Measurements from ENCODE around the gene WDR86. TPM values are rescaled to one million over a fixed set of nuclear protein-coding genes. Genes with fewer than 3 reads are reported as not detected.

WDR86 gene
- total and polyA plus RNA-seq, 2 of the 8 experiments (the other 6 are each of a cell fraction or from before 2014, with no cell fraction given) = 12.7 to 15.8 TPM

DNA sequence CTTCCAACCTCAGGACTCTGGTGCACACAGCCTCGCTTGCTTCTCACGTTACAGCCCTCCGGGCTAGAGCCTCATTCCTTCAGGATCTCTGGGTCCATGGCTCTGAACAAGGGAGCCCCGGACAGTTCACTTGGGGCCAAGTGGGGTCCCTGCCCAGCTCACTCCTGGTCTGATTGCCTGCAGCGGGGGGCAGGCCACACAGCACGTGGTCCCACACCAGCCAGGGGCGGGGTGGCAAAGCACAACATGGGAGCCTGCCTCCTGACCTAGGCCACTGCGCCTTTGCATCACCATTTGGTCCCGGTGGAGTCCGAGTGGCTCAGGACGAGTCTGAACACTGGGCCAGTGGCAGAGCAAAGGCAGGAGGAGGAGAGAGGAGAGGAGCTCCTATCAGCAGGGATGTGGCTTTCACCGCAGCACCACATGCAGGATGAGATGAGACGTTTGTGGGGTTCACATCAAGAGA is 43.5 kb upstream of the WDR86 start:
- Histone ChIP-seq H2BK20ac (ENCODE audit: low read length) (0 out of 2 replicates have a peak overlapping the region, but pooled peaks have one; percentile 95), H2BK5ac (ENCODE audit: low read depth, low read length) (peak overlapping the region; percentile 68; the same call in 1 of the 2 replicates), H2AK5ac (ENCODE audit: low read depth, low read length) (no peak overlapping the region), H2BK15ac (ENCODE audit: low read length) (peak overlapping the region; percentile 48), H3K36me3 (ENCODE audit: control insufficient read depth in 2 of 4, insufficient read depth in 4 of 4, low read length in 3 of 4) (no peaks in the 10 kb centered on the region), H3K27me3 (replicated peaks in 1 of 4; ENCODE audit: control insufficient read depth in 3 of 4, extremely low read depth in 1 of 4, insufficient read depth in 3 of 4, low read length in 3 of 4) (peaks cover 0 to under 1% (median under 1%) of the 10 kb centered on the region in 4 experiments; a peak in 3 of 7 replicates), H3K4me3 (ENCODE audit: extremely low read depth in 1 of 4, insufficient read depth in 2 of 4, low read depth in 3 of 4, low read length in 4 of 4) (no peak overlapping the region), H3K56ac (replicated peaks; ENCODE audit: insufficient read length, low read depth, low read length) (no peak overlapping the region), H3K23me2 (ENCODE audit: low read depth, low read length) (no peaks in the 10 kb centered on the region; the same call in 1 of the 2 replicates), H3K14ac (ENCODE audit: insufficient read length) (no peak overlapping the region), H4K91ac (replicated peaks; ENCODE audit: insufficient read length, low read length) (peak overlapping the region; percentile 58), H3K4me1 (replicated peaks in 1 of 4; ENCODE audit: control insufficient read depth in 3 of 4, insufficient read depth in 4 of 4, low read length in 3 of 4) (peaks cover 4 to 28% (median 18%) of the 10 kb centered on the region in 4 experiments), H3K23ac (ENCODE audit: insufficient read length) (no peak overlapping the region), H3K4me2 (ENCODE audit: insufficient read depth in 1 of 2, low read depth in 2 of 2, low read length in 2 of 2) (no peak overlapping the region), H2AFZ (ENCODE audit: low read length) (0 out of 2 replicates have a peak overlapping the region, but pooled peaks have one; percentile 64), H4K8ac (ENCODE audit: extremely low read depth, insufficient read depth, low read length) (peak overlapping the region; percentile 87), H3K4ac (replicated peaks; ENCODE audit: insufficient read length, low read depth, low read length) (no peak overlapping the region), H2BK12ac (ENCODE audit: low read depth, low read length) (peak overlapping the region; percentile 97; the same call in 1 of the 2 replicates), H4K20me1 (replicated peaks in 1 of 2; ENCODE audit: control insufficient read depth in 1 of 2, insufficient read depth in 2 of 2, low read length in 2 of 2) (no peaks in the 10 kb centered on the region), H3K18ac (ENCODE audit: extremely low read depth, low read length) (no peak overlapping the region; the same call in 1 of the 2 replicates), H2BK120ac (replicated peaks; ENCODE audit: low read depth, low read length) (no peak overlapping the region), H3K9me3 (ENCODE audit: insufficient read depth in 2 of 2, low read depth in 1 of 2, low read length in 1 of 2) (peaks cover 3 to 10% of the 10 kb centered on the region in 2 experiments; a peak in 3 of 4 replicates), H4K5ac (ENCODE audit: insufficient read length, low read depth, low read length) (no peak overlapping the region), H3K79me1 (ENCODE audit: low read depth, low read length) (no peaks in the 10 kb centered on the region), H3K79me2 (ENCODE audit: control insufficient read depth in 1 of 2, insufficient read depth in 2 of 2, low read length in 2 of 2) (no peaks in the 10 kb centered on the region), H3K9ac (replicated peaks in 1 of 4; ENCODE audit: extremely low read depth in 1 of 4, low read depth in 3 of 4, low read length in 3 of 4) (no peak overlapping the region), H3K27ac (ENCODE audit: low read depth, low read length) (no peak overlapping the region)
- DNase-seq (ENCODE audit: low read depth in 1 of 2, low spot score in 2 of 2) (no peak), FAIRE-seq (no peak)
- ChIA-PET CTCF (ENCODE audit: partially characterized antibody) (interaction anchor here (1.2 to 13.7 kb wide), 3 partner anchors 13 to 79 kb away, joined by 3 to 185 read pairs (median 6); partner anchors contain the start of gene CRYGN), POLR2A (ENCODE audit: partially characterized antibody) (interaction anchor here (0.8 to 1.8 kb wide), 4 partner anchors 9 to 25 kb away, joined by 3 to 6 read pairs (median 4); no protein-coding TSS in a partner anchor)
- WGBS, 2 experiments (ENCODE audit: extremely low coverage in 1 of 2, insufficient coverage in 1 of 2, insufficient read length in 1 of 2, insufficient replicate concordance in 2 of 2, low coverage in 1 of 2, low lambda C conversion rate in 2 of 2, missing lambda C conversion rate in 1 of 2) = 77% methylated on average over 13 of the region's 13 CpGs; no CpG with 5 or more reads in 1 of the 2 experiments
- TF ChIP-seq BRCA1 (IDR thresholded peaks at IDR 0.05; ENCODE audit: low read depth, low read length) = no peak
- no peak for TF ChIP-seq SP1 (IDR thresholded peaks at IDR 0.05; ENCODE audit: low read depth, low read length)
- TF ChIP-seq NANOG (IDR thresholded peaks at IDR 0.05; ENCODE audit: insufficient read depth, low read depth, low read length, poor library complexity, severe bottlenecking) = no peak
